DMS 273 (cell line): ENCODE measurements around the gene SPDYE4.
A peak's percentile ranks its signal among the peaks of the same experiment; 100 is the strongest.
"Not testable (repeated sequence)": the region's sequence is repeated elsewhere in the genome, so short reads cannot be mapped to it uniquely, and the experiment has no call there.

Experiments
- DNase-seq: peaks from one replicate; lab custom pipeline; 2025; ENCODE audit not compliant: unreplicated experiment; lab: John Stamatoyannopoulos, UW

The SPDYE4 gene, protein sequence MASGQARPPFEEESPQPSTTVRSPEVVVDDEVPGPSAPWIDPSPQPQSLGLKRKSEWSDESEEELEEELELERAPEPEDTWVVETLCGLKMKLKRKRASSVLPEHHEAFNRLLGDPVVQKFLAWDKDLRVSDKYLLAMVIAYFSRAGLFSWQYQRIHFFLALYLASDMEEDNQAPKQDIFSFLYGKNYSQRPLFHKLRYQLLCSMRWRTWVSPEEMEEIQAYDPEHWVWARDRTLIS

DNA sequence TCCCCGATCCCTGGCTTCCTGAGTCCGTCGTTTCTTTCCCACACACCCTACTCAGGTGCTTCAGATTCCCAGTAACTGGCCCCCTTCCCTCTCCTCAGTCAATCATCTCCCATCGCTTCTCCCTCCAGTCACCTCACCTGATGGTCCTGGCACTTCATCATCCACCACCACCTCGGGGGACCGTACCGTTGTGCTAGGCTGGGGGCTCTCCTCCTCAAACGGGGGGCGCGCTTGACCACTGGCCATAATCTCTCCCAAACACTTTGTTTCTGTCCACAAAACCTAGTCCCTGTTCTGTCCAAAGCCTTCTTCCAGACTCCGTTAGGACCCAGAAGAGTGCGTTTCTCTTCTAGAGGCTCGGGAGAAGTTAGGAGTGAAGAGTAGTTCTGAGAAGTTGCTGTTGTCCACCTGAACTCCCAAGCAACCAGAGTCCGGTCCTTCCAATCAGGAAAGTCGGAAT lies at the start of gene SPDYE4:
Gene SPDYE4, minus strand, starts transcription at position 410 of the 460 bp plus-strand sequence. Its CDS starts 164 bp downstream, at position 246.
- DNase-seq, result no peak

DNA sequence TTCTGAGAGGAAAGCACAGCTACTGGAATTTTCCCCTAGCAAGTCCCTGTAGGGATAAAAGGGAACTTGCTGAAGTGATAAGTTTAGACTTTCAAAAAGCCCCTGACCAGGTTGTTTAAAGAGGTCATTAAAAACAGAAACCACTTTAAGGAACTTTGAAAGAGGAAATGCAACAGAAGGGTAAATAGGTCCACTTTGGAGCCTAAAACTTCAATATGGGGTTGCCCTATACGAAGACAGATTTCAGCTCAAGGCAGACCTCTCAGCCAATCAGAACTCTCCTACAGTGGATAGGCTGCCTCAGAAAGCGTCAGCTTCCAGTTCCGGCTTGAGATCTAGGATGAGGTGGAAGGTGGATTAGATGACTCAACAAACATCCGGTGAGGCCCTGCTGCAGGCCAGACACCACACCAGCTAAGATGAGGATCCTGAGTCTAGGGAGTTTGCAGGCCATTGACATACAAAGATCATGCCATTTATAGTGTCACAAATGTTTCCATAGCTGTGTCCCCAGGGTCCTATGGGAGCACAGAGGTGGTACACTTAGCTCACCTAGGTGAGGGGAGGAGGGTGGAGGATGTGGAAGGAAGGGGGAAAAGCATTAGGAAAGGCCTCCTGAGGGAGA lies 48.7 kb upstream of the SPDYE4 start:
- DNase-seq, result no peak

DNA sequence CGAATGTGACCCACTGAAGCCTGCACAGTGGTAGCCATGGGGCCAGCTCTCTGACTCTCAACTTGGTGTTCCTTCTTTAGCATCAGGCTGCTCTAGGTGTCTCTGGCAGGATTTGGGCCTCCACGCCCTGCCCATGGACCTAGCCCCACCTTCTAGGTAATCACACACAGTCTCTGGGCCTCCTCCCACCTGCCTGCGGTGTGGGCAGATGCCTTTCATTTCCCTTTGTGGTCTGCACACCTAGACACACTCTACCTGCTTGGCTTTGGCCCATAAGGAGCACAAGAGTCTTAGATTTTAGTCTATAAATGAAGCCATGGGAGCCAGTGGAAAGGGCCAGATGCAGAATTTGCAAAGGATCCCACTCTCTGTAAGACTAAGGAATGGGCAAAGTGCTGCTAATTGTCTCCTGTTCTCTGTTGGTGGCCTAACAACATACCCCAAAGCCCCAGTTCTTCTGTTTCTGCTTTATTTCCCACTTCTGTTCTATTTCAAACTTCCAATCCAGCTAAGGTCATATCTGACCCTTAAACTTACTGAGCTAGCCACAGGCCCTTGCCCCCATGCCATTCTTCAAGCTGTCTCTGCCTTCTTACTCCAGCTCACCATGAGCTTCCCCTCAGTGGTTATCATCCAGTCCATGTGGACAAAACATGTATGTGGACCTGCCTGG lies 48.0 kb upstream of the SPDYE4 start:
- DNase-seq, result no peak

DNA sequence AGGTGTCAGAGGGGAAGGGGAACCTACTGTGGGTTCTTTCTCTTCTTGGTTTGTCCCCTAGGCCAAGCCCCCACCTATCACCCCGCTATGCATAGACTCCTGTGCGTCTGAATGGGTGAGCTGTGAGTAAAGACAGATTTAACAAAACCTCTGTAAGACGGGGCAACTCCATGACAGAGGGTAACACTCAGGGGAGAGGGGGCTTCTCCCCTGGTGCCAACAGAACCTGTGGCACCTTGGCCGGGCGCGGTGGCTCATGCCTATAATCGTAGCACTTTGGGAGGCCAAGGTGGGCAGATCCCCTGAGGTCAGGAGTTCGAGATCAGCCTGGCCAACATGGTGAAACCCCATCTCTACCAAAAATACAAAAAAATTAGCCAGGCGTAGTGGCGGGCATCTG lies 47.0 kb upstream of the SPDYE4 start:
- not testable (repeated sequence) for DNase-seq

DNA sequence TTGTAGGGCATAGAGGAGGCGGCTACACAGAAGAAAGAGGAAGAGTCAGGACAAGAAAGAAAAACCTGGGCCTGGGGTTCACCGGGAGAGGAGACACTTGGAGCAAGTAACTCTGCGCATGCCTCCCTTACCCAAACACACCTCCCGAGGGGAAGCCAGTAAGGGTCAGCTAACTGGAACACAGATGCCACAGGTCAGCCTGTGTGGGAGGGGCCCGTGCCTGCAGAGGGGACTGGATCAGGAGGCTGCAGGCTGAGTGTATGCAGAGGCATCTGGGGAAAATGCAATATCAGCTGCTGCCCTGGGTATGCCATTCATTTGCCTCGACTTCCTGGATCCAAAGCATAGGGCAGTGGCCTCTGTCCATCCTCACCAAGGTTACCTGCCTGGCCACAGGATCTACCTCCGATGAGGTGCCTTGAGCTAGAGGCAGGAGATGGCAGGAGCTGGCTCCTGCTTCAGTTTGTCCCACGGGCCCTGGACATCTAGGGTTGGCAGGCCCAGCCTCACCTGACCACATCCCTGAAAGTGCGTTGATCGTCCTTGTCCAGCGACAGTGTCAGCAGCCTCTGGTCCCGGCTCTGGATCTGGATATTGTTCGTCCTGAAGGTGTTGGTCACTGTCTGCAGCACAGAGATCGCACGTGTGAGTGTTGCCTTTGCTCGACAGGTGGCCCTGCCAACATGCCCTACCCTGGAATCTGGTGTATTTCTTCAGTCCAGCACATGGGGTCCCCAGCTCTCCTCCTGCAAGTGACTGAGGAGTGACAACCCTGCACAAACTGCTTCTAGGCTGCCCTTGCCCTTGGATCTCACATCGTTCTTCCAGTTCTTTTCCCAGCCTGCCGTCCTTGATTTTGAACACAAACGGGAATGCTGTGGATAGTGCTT lies 45.4 kb upstream of the SPDYE4 start:
- peak; percentile 48 for DNase-seq

DNA sequence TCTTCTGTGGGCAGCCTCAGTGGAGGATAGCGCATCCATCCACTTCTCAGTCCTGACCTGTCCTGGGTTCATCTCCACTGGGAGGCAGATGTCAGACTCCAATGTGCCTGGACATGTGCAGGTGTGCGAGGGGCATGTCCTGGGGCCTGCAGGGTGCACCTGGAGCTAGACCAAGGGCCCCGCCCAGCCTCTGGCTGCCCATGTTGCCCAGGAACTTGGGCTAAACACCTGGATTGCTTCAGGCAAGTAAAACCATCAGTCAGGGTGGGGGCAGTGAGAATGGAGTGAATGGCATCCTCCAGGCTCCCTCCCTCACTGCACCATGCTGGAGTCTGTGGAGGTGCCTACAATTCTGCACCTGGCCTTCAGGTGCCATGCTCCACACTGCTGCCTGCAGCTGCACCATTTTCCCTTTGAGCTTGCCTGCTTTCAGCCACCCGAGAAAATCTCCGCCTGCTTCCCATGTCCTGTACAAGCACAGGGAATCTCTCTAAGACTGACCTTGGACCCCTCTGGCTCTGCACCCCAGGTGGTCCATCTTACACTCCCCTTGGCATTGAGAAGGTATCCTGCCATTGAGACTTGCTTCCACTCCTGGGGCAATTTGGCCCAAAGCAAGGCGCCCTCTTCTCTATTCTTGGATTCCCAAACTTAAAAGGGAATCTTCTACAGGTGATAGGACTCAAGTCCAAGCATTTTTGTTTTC lies 42.9 kb upstream of the SPDYE4 start:
- DNase-seq, result no peak

DNA sequence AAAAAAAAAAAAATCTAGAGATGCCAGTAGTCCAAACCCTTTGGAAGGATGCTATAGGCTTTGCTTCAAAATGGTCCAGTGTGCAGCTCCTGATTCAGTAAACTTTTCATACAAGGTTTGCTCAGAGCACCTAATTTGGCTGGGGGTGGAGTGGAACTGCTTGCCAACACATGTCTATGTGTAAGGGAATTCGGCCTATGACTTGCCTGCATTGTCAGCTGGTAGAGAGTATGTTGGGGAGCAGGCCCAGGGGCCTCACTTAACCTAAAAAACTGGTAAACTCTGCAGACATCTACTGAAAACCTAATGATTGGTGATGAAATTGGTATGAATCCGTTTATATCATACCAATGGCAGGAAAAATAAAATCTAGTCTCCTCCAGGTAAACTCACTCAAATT lies 42.3 kb upstream of the SPDYE4 start:
- DNase-seq, result no peak

DNA sequence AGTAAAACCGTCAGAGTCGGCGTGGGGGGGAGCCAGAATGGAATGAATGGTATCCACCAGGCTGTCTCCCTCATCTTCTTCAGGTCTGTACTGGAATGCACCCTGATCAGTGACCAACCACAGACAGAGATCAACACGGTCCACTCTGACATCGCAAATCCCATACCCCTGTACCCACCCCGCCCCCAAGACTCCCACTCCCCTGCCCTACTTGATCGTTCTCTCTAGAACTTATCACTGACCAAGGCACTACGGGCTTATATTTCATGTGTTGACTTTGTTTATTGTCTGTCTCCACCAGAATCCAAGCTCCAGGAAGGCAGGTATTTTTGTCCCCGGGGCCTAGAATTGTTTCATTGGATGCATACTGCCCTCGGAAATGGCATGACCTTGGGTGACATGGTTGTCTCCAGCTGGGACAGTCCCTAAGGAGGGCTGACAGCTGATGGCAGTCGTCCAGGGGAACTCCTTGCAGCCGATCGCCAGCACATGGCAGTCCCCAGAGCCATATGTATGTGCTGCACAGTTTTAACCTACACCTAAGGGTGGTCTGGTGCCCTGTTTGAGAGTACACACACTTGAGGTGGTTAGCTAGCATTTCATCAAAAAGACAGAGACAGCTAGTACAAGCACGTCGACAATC lies 41.3 kb upstream of the SPDYE4 start:
- no peak for DNase-seq

DNA sequence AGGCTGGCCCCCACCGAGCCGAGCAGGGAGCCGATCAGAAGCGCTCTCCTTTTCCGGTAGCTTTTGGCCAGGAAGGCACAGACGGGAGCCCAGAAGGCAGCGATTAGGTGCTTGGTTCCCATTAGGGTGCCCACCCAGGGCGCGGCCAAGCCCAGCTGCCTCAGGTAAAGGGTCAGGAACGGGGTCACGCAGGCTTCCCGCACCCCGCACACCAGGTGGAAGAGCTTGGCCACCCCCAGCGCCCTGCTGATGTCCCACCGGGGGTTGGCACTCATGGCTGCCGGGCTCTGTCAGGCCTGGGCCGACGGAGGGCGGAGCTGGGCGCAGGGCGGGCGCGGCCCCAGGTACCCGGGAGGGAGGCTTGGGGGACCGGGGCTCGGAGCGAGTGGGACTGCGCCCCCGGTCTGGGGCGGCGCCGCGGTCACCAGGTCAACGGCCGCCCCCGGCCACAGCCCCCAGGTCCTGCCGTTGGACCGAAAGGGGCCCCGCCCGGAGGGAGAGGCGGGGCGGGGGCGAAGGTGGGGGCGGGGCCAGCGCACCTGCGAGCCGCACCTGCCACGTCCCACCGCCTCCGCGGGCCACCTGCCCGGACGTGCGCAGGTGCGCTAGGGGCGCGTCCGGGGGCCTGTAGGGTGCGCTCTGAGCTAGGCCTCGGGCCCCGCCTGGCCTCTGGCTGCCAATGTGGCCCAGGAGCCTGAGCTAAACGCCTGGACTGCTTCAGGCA lies 40.7 kb upstream of the SPDYE4 start, which contains the start of gene MFSD6L:
Gene MFSD6L, minus strand, starts transcription at position 520 of the 724 bp plus-strand sequence. Its CDS starts 245 bp downstream, at position 275.
- peak; percentile 15 for DNase-seq

DNA sequence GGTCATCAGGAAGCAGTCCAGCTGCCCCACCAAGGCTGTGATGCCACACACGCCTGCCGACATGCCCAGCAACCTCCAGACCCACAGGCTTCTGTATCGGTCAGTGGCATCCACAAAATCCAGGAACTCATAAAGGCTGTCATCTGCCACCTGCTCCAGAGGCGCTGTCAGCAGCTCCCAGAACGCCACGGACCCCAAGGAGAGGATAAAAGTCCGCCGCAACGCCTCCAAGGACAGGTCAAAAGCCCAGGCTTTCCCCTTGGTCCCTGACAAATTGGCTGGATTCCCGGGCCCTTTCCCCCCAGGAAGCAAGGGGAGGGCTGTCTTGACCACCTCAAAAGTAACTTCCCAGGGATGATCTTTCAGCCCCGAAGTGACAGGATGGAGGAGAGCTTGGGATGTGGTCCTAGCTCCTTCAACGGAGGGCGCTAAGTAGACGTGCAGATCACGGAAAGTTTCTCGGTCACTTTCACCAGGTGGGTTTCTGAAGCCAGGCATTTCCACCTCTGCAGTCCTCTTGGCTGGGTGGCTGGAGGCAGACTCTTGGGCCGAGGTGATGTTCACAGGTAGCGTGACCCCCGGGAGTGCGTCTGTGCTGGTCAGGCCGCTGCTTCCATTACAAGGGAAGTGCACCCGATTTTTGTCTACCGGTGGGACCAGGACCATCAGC lies 40.0 kb upstream of the SPDYE4 start:
- no peak for DNase-seq

DNA sequence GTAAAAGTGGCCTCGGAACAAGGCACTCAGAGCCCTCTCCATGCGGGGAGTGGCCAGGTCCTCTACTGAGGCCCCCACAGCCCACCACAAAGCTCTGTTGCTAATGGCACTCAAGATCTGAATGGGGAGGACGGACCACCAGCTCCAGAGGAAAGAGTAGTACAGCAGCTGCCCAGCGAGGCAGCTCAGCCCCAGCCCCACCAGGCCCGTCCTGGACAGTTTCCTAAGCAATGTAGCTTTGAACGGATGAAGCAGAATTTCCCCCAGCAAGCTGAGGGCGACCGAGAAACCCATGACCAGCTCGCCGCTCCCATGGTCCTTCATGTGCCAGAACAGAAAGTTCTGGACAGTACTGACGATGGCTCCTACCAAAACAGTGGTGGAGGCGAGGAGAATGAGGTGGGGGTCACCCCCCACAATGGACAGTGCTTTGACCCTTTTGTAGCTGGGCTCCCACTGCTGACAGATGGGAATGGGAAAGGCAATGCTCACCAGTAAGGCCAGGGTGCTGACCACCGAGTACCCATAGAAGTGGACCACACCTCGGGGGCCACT lies 39.4 kb upstream of the SPDYE4 start:
- no peak for DNase-seq

DNA sequence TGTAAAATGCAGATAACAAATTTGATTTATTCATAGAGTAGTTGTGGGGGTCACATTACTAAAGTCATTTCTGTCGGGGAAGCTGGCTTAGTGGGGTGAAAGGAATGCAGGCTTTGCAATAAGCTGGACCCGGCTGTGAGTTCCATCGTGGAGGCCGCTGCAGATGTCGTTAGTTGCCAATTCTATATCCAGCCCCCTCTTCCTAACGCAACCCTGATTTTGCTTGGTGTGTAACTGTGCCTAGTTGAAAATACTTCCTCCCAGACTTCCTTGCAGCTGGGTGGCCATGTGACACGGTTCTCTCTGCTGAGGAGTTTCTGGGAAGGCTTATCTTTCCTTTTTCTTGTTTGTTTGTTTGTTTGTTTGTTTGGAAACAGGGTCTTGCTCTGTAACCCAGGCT lies 36.3 kb upstream of the SPDYE4 start:
- no peak for DNase-seq

DNA sequence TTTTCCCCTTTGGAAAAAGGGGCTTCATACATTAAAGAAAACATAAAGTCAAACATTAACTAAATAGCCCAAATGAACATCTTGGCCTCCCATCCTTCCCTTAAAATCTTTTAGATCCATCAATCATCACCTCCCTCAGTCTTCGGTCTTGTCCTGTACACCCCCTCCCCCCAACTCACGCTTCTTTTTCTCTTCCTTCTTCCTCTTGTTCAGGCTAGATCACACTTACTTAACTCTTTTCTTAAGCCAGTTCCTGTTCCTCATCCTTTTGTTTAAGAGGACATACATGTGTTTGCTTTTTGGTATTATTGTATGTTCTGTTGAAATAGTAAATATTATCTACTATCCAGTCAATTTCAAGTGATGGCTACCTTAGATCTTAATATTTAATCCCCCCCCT lies 35.3 kb upstream of the SPDYE4 start:
- no peak for DNase-seq

DNA sequence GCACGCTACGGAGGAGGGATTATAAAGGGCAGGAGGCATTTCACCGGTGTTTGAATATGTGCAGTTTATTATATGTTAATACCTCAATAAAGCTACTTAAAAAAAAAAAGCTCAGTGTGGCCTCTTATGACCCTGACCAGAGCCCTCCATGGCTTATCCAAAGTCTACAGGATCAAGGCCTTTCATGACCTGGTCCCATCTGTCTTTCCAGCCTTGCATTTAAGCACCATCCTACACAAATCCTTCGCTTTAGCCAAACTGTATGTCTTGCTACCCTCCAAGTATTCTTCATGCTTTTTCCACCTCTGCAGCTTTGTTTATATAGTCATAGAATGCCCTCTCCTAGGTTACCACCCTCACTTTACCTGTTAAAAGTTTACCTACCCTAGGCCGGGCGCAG lies 34.3 kb upstream of the SPDYE4 start:
- no peak for DNase-seq

DNA sequence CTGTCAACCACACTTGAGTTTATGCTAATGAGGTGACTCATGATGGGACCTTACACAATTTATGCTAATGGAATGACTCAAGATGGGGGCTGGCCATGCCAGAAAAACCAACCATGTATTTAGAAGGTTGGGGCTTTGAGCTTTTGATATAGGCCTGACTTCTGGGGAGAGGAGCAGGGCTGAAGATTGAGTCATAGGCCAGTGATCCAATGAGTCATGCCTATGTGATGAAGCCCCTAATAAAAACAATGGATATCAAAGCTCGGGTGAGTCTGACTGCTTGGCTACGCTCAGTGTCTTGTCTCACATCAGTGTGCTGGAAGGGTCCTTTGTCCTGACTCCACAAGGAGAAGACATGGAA lies 33.5 kb upstream of the SPDYE4 start:
- DNase-seq, result no peak

DNA sequence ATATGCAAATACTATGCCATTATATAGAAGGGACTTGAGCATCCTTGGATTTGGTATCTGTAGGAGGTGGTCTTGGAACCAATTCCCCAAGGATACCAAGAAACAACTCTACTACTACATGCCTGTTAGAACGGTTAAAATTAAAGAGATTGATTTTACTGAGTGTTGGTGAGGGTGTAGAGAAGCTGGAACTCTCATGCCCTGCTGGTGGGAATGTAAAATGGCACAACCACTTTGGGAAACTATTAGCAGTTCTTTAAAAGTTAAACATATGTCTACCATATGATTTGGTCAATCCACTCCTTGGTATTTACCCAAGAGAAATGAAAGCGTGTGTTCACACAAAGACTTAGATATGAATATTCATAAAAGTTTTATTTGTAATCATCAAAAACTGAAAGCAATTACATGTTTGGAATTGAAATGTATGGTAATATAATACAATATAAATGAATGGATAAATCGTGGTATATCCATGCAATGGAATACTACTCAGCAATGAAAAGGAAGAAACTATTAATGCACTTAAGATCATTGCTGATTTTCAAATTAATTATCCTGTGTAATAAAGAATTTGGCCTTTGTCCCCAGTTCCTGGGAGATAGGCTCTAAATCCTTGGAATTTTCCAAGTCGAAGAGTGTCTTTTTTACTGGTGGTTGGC lies 33.0 kb upstream of the SPDYE4 start:
- DNase-seq, result no peak

DNA sequence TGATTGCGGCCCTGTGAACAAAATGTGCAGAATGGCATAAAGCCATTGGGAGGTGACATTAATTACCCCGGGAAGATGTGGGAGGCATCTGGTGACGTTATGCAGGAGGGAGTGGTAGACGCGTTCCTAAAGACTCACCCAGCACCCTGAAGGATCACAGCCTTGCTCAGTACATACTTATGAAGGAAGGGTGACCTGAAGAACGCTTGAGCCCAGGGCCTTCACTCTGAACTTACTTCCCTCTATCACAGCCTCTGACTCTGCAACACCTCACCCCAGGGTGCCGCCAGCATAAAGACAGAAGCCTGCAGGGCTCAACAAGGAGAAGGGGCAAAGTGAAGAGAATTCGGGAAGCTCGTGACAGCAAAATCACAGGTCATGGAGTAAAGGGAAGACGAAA lies 31.4 kb upstream of the SPDYE4 start:
- no peak for DNase-seq

DNA sequence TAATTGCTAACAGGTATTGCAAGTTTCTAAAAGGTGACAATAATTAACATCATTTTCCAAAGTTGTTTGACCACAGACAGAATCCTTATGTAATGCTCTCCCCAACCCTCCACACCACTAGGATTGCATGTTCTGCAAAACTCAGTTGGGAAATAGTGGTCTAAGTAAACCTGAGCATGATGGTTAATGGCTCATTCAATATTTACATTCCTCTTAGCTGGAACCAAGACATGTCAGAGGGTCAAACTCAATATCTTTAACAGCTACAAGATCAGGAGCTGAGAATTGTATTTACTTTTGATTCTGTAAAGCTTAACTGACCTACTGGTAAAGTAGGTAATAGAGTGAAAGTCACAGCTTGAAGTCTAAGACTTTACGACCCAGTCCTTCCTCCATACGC lies 30.7 kb upstream of the SPDYE4 start:
- no peak for DNase-seq
